ENCODE results near the gene RREB1. TPM values are rescaled to one million over a fixed set of nuclear protein-coding genes. Genes with fewer than 3 reads are reported as not detected.

Gene RREB1
- total and polyA plus RNA-seq, 2 donors (not counting 3 experiments of a cell fraction or from before 2014, with no cell fraction given): 3.7 to 33.0 TPM

- H3K9ac ChIP-seq (replicated peaks; ENCODE audit: extremely low read depth, insufficient read depth, low read length): no peak overlapping the region
- no TSS peak for BruUV-seq (replicated peaks)
- ChIA-PET POLR2A (no interaction called here), CTCF (interaction anchor here (1.0 kb wide), 1 partner anchor 11 kb away, joined by 3 read pairs; no protein-coding TSS in a partner anchor)
- H4K20me1 ChIP-seq (replicated peaks; ENCODE audit: control insufficient read depth, extremely low read depth, insufficient read depth, low read length): no peaks in the 10 kb centered on the region
- no peak overlapping the region for H3K27ac ChIP-seq (ENCODE audit: insufficient read depth, low read depth, low read length)
- DNase-seq (ENCODE audit: low read depth, low spot score) (no peak), FAIRE-seq (no peak)
- no peaks in the 10 kb centered on the region for H3K9me1 ChIP-seq (replicated peaks; ENCODE audit: control insufficient read depth, extremely low read depth, insufficient read depth, low read length)
- TF ChIP-seq CTCF (IDR thresholded peaks at IDR 0.05; ENCODE audit: extremely low read depth in 1 of 2, insufficient read depth in 1 of 2, low read depth in 1 of 2, low read length in 2 of 2) (no peak), EZH2 (IDR thresholded peaks at IDR 0.05; ENCODE audit: borderline replicate concordance, low read depth, low read length, severe bottlenecking) (no peak), FOS (IDR thresholded peaks at IDR 0.05; ENCODE audit: borderline replicate concordance, insufficient read depth, low read length) (no peak), POLR2A (IDR thresholded peaks at IDR 0.05; ENCODE audit: low read depth, low read length) (no peak), MAX (IDR thresholded peaks at IDR 0.05; ENCODE audit: insufficient read depth, insufficient read length) (no peak), POLR2AphosphoS5 (IDR thresholded peaks at IDR 0.05; ENCODE audit: insufficient read depth, low read depth, low read length) (no peak), GATA2 (IDR thresholded peaks at IDR 0.05; ENCODE audit: insufficient read depth, insufficient read length, low read depth, low read length) (no peak), MYC (IDR thresholded peaks at IDR 0.05; ENCODE audit: low read depth, low read length) (no peak), JUN (IDR thresholded peaks at IDR 0.05; ENCODE audit: borderline replicate concordance, insufficient read depth, insufficient read length, low read depth) (no peak)
- H3K9me3 ChIP-seq (replicated peaks; ENCODE audit: control insufficient read depth, insufficient read depth, low read length): no peaks in the 10 kb centered on the region
- no peak overlapping the region for H3K4me3 ChIP-seq (replicated peaks in 1 of 3; ENCODE audit: insufficient read depth in 1 of 3, low read depth in 1 of 3, low read length in 3 of 3)
- no peak overlapping the region for H3K4me2 ChIP-seq (ENCODE audit: insufficient read depth, low read length)
- H3K27me3 ChIP-seq (ENCODE audit: control insufficient read depth in 2 of 2, insufficient read depth in 2 of 2, low read length in 2 of 2): no peaks in the 10 kb centered on the region
- H2AFZ ChIP-seq (ENCODE audit: low read depth, low read length): no peak overlapping the region
- no peaks in the 10 kb centered on the region for H3K79me2 ChIP-seq (ENCODE audit: control insufficient read depth, insufficient read depth, low read length)
- intact Hi-C loops (cut with micrococcal nuclease) (no loop called here), dilution Hi-C loops (cut with MboI; ENCODE audit: extremely low pct_ligation_motif_present, low sequenced_read_pairs) (no loop called here)
- H3K4me1 ChIP-seq (ENCODE audit: control insufficient read depth, extremely low read depth, insufficient read depth, low read length): no peaks in the 10 kb centered on the region
- H3K36me3 ChIP-seq (ENCODE audit: control insufficient read depth in 2 of 2, extremely low read depth in 1 of 2, insufficient read depth in 2 of 2, low read length in 2 of 2): peaks cover 12 to 20% of the 10 kb centered on the region in 2 experiments
These were observed 75.9 kb downstream of the RREB1 start for GRCh38 chr6:7183707-7184106.

All from endothelial cell of umbilical vein (primary cell).